ENCODE data around the gene YEATS4. TPM values are rescaled to one million over a fixed set of nuclear protein-coding genes. Genes with fewer than 3 reads are reported as not detected.

YEATS4 gene
- total RNA-seq, 1 donor, result 10.8 TPM

DNA sequence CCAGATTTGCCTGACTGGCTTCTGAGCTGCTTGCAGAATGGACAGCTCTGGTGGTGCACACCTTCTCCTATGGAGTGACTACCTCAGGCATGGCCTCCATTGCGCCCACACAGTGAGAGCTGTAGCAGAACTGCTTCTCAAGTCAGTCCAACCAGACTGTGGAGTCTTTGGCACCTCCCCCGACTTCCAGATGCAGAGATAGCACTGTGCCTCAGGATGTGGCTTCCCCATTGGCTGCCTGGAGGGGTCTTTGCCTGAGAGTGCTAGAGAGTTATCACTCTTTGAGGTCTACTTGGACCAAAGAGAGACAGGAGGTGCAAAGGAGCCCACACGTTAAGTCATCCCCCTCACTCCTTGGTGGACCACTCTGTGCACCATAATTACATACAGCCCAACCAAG, 65.9 kb downstream of the YEATS4 start:
- TF ChIP-seq, protein P1, sequence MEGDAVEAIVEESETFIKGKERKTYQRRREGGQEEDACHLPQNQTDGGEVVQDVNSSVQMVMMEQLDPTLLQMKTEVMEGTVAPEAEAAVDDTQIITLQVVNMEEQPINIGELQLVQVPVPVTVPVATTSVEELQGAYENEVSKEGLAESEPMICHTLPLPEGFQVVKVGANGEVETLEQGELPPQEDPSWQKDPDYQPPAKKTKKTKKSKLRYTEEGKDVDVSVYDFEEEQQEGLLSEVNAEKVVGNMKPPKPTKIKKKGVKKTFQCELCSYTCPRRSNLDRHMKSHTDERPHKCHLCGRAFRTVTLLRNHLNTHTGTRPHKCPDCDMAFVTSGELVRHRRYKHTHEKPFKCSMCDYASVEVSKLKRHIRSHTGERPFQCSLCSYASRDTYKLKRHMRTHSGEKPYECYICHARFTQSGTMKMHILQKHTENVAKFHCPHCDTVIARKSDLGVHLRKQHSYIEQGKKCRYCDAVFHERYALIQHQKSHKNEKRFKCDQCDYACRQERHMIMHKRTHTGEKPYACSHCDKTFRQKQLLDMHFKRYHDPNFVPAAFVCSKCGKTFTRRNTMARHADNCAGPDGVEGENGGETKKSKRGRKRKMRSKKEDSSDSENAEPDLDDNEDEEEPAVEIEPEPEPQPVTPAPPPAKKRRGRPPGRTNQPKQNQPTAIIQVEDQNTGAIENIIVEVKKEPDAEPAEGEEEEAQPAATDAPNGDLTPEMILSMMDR (IDR thresholded peaks at IDR 0.05; ENCODE audit: insufficient read depth, low read depth, low read length), result no peak
- H3K4me3 ChIP-seq (ENCODE audit: low read depth, low read length), result no peak overlapping the region
- no peak for DNase-seq (ENCODE audit: low read depth)

DNA sequence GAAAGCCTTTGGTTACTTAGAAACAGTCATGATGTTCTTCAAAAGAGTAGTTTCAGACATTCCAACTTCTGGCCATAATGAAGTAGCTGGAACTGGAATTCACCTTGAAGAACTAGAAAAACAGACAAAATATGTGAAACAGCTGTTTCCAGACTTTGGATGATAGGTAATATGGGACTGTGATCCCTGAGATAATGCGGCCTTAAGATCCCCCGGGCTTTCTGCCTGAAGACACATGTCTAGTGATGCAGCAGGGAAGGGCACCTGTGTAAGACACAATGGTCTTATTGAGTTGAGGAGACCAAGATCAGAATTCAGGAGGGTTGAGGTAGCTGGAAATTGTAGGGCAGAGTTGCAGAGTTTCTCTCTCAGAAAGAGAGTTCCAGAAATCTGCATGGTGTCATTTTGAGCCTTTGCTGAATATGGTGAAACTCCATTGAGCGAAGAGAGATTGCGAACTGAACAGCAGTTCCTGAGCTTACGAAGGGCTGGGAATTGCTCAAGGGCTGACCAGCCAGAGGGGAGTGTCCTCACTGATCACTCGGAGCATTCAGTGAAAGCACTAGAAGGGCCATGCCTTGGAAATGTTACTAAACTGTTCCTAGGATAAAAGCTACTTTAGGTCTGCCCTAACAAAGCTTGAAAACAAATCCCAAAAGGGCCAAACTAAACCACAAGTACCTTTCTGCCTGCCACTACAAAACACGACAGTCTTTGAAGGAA, 69.0 kb downstream of the YEATS4 start:
- no peak overlapping the region for H3K4me3 ChIP-seq (ENCODE audit: low read depth, low read length)
- DNase-seq (ENCODE audit: low read depth), result peak; percentile 72
- TF ChIP-seq, protein P1 (IDR thresholded peaks at IDR 0.05; ENCODE audit: insufficient read depth, low read depth, low read length), result no peak

DNA sequence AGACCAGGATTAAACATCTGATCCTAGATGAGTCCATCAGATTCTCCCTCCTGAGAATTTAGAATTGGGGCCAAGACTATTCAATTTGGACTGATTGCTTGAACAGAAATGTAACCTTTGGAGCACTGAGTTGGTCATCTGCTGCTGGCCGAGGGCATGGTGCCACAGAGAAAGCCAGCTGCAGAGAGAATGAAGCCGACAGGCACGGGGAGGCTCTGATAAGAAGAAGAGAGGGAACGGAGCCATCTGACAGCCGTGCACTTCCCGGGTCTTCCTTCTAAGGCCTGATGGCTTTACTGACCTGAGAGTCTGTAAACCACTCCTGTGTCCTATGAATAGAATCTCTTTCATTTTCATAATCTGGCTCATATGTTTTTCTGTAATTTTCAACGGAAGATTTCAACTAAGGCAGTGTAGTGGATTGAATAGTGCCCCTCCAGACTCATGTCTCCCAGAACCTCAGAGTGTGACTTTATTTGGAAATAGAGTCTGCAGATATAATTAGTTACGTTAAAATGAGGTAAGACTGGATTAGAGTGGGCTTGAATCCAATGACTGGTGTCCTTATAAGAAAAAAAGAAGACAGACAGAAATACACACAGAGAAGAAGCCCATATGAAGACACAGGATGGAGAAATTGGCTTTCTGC, 71.5 kb downstream of the YEATS4 start:
- DNase-seq (ENCODE audit: low read depth), result no peak
- TF ChIP-seq, protein P1 (IDR thresholded peaks at IDR 0.05; ENCODE audit: insufficient read depth, low read depth, low read length), result no peak

DNA sequence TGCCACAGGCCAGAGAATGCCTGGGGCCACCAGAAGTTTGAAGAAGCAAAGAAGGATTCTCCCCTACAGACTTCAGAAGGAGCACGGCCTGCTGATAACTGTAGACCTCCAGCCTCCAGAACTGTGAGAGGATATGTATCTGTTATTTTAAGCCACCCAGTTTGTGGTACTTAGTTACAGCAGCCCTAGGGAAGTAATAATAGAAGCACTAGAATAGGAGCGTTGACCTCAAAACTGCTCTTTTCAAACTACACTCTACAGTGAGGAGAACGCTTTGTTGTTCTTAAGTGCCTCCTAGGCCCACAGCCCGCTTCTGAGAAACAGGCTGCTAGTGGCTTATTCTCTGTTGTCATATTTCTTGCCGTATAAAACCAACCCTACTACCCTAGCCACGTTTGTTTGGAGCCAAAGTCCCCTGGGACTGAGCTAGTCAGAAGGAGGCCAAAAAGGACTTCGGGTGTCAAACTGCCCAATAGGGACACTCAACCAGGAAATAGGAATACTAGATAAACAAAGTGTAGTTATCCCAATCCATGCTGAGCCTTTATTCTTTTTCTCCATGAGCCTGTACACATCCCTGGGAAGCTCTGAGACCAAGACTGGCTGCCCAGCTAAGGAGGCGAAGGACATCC, 72.2 kb downstream of the YEATS4 start:
- no peak for DNase-seq (ENCODE audit: low read depth)

More for the DNA sequence above, 71.5 kb downstream of the YEATS4 start:
- no peak overlapping the region for H3K4me3 ChIP-seq (ENCODE audit: low read depth, low read length)

DNA sequence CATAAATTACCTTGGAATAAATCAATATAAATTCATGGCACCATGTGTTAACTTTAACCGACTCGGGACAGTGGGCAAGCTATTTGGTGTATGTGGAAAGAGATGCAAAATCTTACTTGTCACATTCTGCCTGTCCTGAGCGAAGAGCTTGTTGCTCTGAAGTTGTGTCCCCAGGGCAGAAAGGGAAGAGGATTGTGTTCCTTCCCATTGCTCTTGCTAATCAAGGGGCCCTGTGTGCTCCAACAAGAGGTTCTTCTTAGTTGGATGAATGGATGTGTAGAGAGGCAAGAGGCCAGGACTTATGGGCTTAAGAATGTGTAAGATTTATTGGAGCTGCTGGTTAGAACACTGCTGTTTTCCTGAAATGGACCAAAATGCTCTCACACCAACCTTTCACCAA, 74.1 kb downstream of the YEATS4 start:
- DNase-seq (ENCODE audit: low read depth), result no peak
- H3K4me3 ChIP-seq (ENCODE audit: low read depth, low read length), result no peak overlapping the region
- TF ChIP-seq, protein P1 (IDR thresholded peaks at IDR 0.05; ENCODE audit: insufficient read depth, low read depth, low read length), result no peak

More for the DNA sequence above, 72.2 kb downstream of the YEATS4 start:
- TF ChIP-seq, protein P1 (IDR thresholded peaks at IDR 0.05; ENCODE audit: insufficient read depth, low read depth, low read length), result no peak
- no peak overlapping the region for H3K4me3 ChIP-seq (ENCODE audit: low read depth, low read length)

DNA sequence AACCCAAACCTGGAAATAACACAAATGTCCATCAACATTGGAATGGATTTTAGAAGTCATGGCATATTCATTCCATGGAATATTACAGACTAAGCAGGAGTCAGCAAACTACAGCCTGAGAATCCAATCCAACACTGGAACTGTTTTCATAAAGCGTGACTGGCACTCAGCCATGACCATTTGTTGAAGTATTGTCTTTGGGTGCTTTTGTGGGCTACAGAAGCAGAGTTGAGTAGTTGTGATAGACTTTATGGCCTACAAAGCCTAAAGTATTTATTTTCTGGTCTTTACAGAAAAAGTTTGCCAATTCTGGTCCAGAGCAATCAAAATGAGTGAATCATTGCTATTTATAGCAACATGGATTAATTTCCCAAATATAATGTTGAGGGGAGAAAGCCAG, 76.1 kb downstream of the YEATS4 start:
- TF ChIP-seq, protein P1 (IDR thresholded peaks at IDR 0.05; ENCODE audit: insufficient read depth, low read depth, low read length), result no peak
- no peak for DNase-seq (ENCODE audit: low read depth)
- H3K4me3 ChIP-seq (ENCODE audit: low read depth, low read length), result no peak overlapping the region
